Measurements from ENCODE around the gene TULP4.
"Not testable (repeated sequence)": the region's sequence is repeated elsewhere in the genome, so short reads cannot be mapped to it uniquely, and the experiment has no call there.

TULP4 gene

GRCh38 chr6:158396136-158396535 lies 83.9 kb downstream of the TULP4 start:
- no peak for TF ChIP-seq CTCF (IDR thresholded peaks at IDR 0.05; ENCODE audit: low read depth, low read length, missing control alignments)
- H3K4me3 ChIP-seq (ENCODE audit: low read depth, low read length): no peak overlapping the region
- DNase-seq (ENCODE audit: low read depth): no peak

- TF ChIP-seq CTCF (IDR thresholded peaks at IDR 0.05; ENCODE audit: low read depth, low read length, missing control alignments): no peak
- no peak overlapping the region for H3K4me3 ChIP-seq (ENCODE audit: low read depth, low read length)
Observed at GRCh38 chr6:158397578-158397977, 85.3 kb downstream of the TULP4 start.

GRCh38 chr6:158398252-158399024 lies 86.2 kb downstream of the TULP4 start:
- no peak for TF ChIP-seq CTCF (IDR thresholded peaks at IDR 0.05; ENCODE audit: low read depth, low read length, missing control alignments)

More at GRCh38 chr6:158397578-158397977, 85.3 kb downstream of the TULP4 start:
- no peak for DNase-seq (ENCODE audit: low read depth)

GRCh38 chr6:158399040-158399700 lies 86.9 kb downstream of the TULP4 start:
- H3K4me3 ChIP-seq (ENCODE audit: low read depth, low read length): no peak overlapping the region
- no peak for DNase-seq (ENCODE audit: low read depth)
- no peak for TF ChIP-seq CTCF (IDR thresholded peaks at IDR 0.05; ENCODE audit: low read depth, low read length, missing control alignments)

More at GRCh38 chr6:158398252-158399024, 86.2 kb downstream of the TULP4 start:
- no peak overlapping the region for H3K4me3 ChIP-seq (ENCODE audit: low read depth, low read length)
- no peak for DNase-seq (ENCODE audit: low read depth)

GRCh38 chr6:158402184-158402583 lies 89.9 kb downstream of the TULP4 start:
- DNase-seq (ENCODE audit: low read depth): no peak
- no peak overlapping the region for H3K4me3 ChIP-seq (ENCODE audit: low read depth, low read length)
- TF ChIP-seq CTCF (IDR thresholded peaks at IDR 0.05; ENCODE audit: low read depth, low read length, missing control alignments): no peak

GRCh38 chr6:158405321-158405831 lies 93.1 kb downstream of the TULP4 start:
- DNase-seq (ENCODE audit: low read depth): not testable (repeated sequence)

GRCh38 chr6:158405933-158406332 lies 93.7 kb downstream of the TULP4 start:
- no peak overlapping the region for H3K4me3 ChIP-seq (ENCODE audit: low read depth, low read length)
- no peak for TF ChIP-seq CTCF (IDR thresholded peaks at IDR 0.05; ENCODE audit: low read depth, low read length, missing control alignments)
- DNase-seq (ENCODE audit: low read depth): no peak

More at GRCh38 chr6:158405321-158405831, 93.1 kb downstream of the TULP4 start:
- not testable (repeated sequence) for H3K4me3 ChIP-seq (ENCODE audit: low read depth, low read length)
